Neural crest cell (in vitro differentiated cells): ENCODE measurements around the gene DIP2C. TPM values are rescaled to one million over a fixed set of nuclear protein-coding genes. Genes with fewer than 3 reads are reported as not detected.

Experiments
- DNase-seq: peaks from one replicate; pipeline ENCODE4 v3.0.0; 2021; ENCODE audit warnings: low read depth, mixed read lengths, low spot score
- H3K27ac Mint-ChIP-seq: one replicate; pipeline ENCODE4 v1.8.0; 2021; ENCODE audit warnings: mild to moderate bottlenecking, mixed read lengths; ENCODE audit not compliant: unreplicated experiment
- H3K27me3 Mint-ChIP-seq: 2 replicates; pipeline ENCODE4 v1.8.0; 2021; ENCODE audit warnings: low read depth, mild to moderate bottlenecking, mixed read lengths
- H3K36me3 Mint-ChIP-seq: 2 replicates; pipeline ENCODE4 v1.8.0; 2021; ENCODE audit warnings: low read depth, mild to moderate bottlenecking, mixed read lengths
- H3K4me1 Mint-ChIP-seq: 2 replicates; pipeline ENCODE4 v1.8.0; 2021; ENCODE audit warnings: mixed read lengths
- H3K4me3 Mint-ChIP-seq: one replicate; pipeline ENCODE4 v1.8.0; 2021; ENCODE audit warnings: mild to moderate bottlenecking, mixed read lengths
- H3K9me3 Mint-ChIP-seq: 2 replicates; pipeline ENCODE4 v1.8.0; 2021; ENCODE audit warnings: mixed read lengths
- total RNA-seq: library from RNA; stranded (reverse); gene quantifications from 2 replicates; pipeline ENCODE4 v1.2.1, GENCODE V29; 2021
- TF ChIP-seq, protein P1 (sequence below): fragments of 200-600 bp; sonication (generic); conservative IDR thresholded peaks from 2 replicates; pipeline ENCODE4 v1.5.0; 2021; ENCODE audit warnings: antibody characterized with exemption, mild to moderate bottlenecking

Gene DIP2C
- total RNA-seq, 1 donor from 2014 or later, result 21.7 TPM

DNA sequence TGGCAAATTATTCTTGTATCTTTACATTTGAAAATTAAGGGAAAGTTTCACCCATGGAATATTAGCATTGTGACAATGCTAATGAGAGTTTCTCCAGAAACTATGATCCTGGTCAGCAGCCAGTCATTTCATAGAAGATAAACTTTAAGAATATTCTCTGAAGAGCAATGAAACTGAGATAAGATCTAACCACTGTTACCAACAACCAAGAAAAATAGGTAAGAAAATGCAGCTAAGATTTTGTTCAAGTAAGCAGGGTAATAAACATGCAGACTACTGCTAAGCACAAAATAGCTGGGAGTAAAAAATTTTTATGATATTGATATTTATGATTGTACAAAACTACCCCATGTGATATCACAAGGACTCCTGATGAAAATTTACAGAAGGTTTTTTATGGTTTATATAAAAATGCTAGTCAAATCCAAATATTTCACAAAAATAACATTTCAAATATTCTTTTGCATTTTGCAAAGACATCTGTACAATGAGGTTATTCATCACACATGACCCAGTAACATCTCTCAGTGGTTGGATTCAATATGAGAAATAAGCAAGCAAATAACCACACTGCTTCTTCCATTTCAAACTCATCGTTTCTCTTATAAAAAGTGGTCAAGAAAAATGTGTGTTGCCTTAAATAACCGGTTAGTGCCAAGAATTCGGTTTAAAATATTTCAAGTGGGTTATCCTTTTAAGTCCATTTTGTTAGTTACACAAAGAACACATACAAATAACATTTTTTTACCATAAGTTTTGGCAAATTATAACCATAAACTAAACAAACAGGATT lies 251.6 kb downstream of the DIP2C start:
- Mint-ChIP-seq H3K27me3 (no peaks in the 10 kb centered on the region), H3K4me3 (no peak overlapping the region), H3K9me3 (peaks cover 5% of the 10 kb centered on the region), H3K4me1 (no peaks in the 10 kb centered on the region), H3K36me3 (peaks cover 32% of the 10 kb centered on the region), H3K27ac (no peak overlapping the region)
- TF ChIP-seq, protein P1, sequence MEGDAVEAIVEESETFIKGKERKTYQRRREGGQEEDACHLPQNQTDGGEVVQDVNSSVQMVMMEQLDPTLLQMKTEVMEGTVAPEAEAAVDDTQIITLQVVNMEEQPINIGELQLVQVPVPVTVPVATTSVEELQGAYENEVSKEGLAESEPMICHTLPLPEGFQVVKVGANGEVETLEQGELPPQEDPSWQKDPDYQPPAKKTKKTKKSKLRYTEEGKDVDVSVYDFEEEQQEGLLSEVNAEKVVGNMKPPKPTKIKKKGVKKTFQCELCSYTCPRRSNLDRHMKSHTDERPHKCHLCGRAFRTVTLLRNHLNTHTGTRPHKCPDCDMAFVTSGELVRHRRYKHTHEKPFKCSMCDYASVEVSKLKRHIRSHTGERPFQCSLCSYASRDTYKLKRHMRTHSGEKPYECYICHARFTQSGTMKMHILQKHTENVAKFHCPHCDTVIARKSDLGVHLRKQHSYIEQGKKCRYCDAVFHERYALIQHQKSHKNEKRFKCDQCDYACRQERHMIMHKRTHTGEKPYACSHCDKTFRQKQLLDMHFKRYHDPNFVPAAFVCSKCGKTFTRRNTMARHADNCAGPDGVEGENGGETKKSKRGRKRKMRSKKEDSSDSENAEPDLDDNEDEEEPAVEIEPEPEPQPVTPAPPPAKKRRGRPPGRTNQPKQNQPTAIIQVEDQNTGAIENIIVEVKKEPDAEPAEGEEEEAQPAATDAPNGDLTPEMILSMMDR, result no peak
- no peak for DNase-seq

DNA sequence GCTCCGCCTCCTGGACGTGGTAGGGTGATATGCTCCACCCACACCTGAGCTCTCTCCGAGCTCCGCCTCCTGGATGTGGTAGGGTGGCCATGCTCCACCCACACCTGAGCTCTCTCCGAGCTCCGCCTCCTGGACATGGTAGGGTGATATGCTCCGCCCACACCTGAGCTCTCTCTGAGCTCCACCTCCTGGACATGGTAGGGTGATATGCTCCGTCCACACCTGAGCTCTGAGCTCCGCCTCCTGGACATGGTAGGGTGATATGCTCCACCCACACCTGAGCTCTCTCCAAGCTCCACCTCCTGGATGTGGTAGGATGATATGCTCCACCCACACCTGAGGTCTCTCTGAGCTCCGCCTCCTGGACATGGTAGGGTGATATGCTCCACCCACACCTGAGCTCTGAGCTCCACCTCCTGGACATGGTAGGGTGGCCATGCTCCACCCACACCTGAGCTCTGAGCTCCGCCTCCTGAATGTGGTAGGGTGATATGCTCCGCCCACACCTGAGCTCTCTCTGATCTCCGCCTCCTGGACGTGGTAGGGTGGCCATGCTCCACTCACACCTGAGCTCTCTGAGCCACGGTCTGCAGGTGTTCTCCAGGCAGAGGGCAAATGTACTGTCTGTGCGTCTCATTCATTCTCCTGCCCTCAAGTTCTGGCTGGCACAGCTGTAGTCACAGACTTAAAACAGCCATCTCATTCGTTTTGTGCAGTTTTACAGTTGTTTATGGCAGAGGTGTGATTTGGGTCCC lies 252.4 kb downstream of the DIP2C start:
- DNase-seq, result no peak
- Mint-ChIP-seq H3K36me3 (peaks cover 40% of the 10 kb centered on the region), H3K27me3 (no peaks in the 10 kb centered on the region), H3K27ac (no peak overlapping the region), H3K9me3 (peaks cover 5% of the 10 kb centered on the region), H3K4me1 (no peaks in the 10 kb centered on the region), H3K4me3 (no peak overlapping the region)
- TF ChIP-seq, protein P1, result no peak

DNA sequence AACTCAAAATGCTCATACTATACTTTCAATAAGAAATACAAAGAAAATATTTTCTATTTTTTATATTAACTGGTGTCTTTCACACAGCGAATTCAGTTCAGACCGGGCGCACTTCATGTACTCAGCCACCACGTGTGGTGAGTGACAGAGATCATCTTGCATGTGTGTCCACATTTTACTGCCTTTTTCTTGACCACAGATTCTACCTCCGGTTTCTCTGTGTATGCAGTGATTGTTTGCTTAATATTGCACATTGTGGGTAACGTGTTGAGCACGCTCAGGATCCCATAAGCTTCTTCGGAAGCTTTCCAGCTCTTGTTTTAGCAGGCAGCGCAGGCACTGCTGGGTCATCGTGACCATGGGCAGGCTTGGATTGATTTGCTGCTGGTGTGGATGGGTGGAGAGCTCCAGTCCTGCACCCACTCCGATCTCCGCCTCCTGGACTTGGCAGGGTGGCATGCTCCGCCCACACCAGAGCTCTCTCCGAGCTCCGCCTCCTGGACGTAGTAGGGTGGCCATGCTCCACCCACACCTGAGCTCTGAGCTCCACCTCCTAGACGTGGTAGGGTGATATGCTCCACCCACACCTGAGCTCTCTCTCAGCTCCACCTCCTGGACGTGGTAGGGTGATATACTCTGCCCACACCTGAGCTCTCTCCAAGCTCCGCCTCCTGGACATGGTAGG lies 253.3 kb downstream of the DIP2C start:
- no peak overlapping the region for H3K27ac Mint-ChIP-seq
- H3K27me3 Mint-ChIP-seq, result no peaks in the 10 kb centered on the region
- H3K4me3 Mint-ChIP-seq, result no peak overlapping the region
- no peak for DNase-seq
- TF ChIP-seq, protein P1, result no peak
- peaks cover 47% of the 10 kb centered on the region for H3K36me3 Mint-ChIP-seq
- H3K4me1 Mint-ChIP-seq, result no peaks in the 10 kb centered on the region
- peaks cover 5% of the 10 kb centered on the region for H3K9me3 Mint-ChIP-seq

DNA sequence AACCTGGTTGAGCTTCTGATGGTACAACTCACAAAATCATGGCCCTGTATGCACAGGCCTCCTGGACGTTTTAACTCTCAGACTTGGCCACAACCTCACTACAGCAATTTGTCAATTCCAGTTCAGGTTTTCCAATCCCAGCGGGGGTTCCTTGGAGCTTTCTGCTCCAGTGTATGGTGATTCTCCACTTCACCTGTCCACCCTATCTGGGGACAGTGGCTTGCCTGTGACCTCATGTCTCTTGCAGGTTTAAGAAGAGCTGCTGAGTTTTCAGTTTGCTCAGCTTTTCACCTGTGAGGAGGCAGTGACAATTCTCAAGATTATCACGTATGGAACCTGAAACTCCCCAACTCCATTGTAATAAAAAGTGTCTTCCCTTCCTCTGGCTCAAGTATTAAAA lies 254.1 kb downstream of the DIP2C start:
- DNase-seq, result no peak
- Mint-ChIP-seq H3K9me3 (peaks cover 5% of the 10 kb centered on the region), H3K4me1 (no peaks in the 10 kb centered on the region), H3K4me3 (no peak overlapping the region), H3K27ac (no peak overlapping the region), H3K36me3 (peaks cover 47% of the 10 kb centered on the region), H3K27me3 (no peaks in the 10 kb centered on the region)
- TF ChIP-seq, protein P1, result no peak

DNA sequence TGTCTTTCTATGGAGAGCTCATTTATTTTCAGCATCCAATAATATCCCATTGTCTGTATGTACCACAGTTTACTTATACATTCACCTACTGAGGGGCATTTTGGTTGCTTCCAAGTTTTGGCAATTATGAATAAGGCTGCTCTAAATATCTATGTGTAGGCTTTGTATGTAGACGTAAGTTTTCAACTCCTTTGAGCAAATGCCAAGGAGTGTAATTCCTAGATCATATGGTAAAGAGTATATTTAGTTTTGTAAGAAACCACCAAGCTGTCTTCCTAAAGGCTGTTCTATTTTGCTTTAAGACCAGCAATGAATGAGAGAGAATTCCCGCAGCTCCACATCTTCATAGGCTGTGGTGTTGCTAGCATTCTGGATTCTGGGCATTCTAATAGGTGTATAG lies 259.8 kb downstream of the DIP2C start:
- Mint-ChIP-seq H3K4me3 (no peak overlapping the region), H3K27ac (no peak overlapping the region), H3K27me3 (no peaks in the 10 kb centered on the region), H3K9me3 (peaks cover 8% of the 10 kb centered on the region), H3K36me3 (peaks cover 37% of the 10 kb centered on the region), H3K4me1 (no peaks in the 10 kb centered on the region)
- TF ChIP-seq, protein P1, result no peak
- DNase-seq, result no peak
